PC-3 (cell line): ENCODE measurements around the gene HSPA12B.

Experiments used
- EZH2 ChIP-seq: fragments of 300-600 bp; sonication (generic); IDR thresholded peaks from one replicate; pipeline ENCODE4 v1.6.1; 2017; ENCODE audit warnings: antibody characterized with exemption, mild to moderate bottlenecking, low read length; ENCODE audit not compliant: unreplicated experiment
- TF ChIP-seq, protein P1 (sequence below): fragments of 300-600 bp; sonication (generic); conservative IDR thresholded peaks from 2 replicates; pipeline ENCODE4 v1.5.1; 2017; ENCODE audit warnings: antibody characterized with exemption, low read depth, mild to moderate bottlenecking, low read length

GRCh38 chr20:3777716-3778629 is 45.5 kb downstream of the HSPA12B start:
- TF ChIP-seq EZH2: no peak
- TF ChIP-seq, protein P1, sequence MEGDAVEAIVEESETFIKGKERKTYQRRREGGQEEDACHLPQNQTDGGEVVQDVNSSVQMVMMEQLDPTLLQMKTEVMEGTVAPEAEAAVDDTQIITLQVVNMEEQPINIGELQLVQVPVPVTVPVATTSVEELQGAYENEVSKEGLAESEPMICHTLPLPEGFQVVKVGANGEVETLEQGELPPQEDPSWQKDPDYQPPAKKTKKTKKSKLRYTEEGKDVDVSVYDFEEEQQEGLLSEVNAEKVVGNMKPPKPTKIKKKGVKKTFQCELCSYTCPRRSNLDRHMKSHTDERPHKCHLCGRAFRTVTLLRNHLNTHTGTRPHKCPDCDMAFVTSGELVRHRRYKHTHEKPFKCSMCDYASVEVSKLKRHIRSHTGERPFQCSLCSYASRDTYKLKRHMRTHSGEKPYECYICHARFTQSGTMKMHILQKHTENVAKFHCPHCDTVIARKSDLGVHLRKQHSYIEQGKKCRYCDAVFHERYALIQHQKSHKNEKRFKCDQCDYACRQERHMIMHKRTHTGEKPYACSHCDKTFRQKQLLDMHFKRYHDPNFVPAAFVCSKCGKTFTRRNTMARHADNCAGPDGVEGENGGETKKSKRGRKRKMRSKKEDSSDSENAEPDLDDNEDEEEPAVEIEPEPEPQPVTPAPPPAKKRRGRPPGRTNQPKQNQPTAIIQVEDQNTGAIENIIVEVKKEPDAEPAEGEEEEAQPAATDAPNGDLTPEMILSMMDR: no peak
